Fibroblast of the aortic adventitia (primary cell): ENCODE measurements around the gene POFUT2. TPM values are rescaled to one million over a fixed set of nuclear protein-coding genes. Genes with fewer than 3 reads are reported as not detected.

Experiments
- DNase-seq: peaks from one replicate; pipeline ENCODE4 v3.0.0-alpha.2; 2010; ENCODE audit warnings: low read depth
- H3K4me3 ChIP-seq: 2 replicates; pipeline ENCODE4 v1.5.1; 2011; ENCODE audit warnings: low read depth, mild to moderate bottlenecking, control low read depth, low read length, moderate library complexity
- total RNA-seq: library from RNA; depleted of rRNA; stranded (reverse); fragments of >200 nt; gene quantifications from 2 replicates; pipeline ENCODE4 v1.2.3, GENCODE V29; 2012; ENCODE audit warnings: low replicate concordance
- TF ChIP-seq, protein P1 (sequence below): IDR thresholded peaks from 2 replicates; pipeline ENCODE4 v1.5.1; 2011; ENCODE audit warnings: mild to moderate bottlenecking, low read length, control low read depth, inconsistent platforms; ENCODE audit not compliant: insufficient read depth

Gene POFUT2
- total RNA-seq, 1 donor = 23.8 TPM

- DNase-seq = no peak
- TF ChIP-seq, protein P1, sequence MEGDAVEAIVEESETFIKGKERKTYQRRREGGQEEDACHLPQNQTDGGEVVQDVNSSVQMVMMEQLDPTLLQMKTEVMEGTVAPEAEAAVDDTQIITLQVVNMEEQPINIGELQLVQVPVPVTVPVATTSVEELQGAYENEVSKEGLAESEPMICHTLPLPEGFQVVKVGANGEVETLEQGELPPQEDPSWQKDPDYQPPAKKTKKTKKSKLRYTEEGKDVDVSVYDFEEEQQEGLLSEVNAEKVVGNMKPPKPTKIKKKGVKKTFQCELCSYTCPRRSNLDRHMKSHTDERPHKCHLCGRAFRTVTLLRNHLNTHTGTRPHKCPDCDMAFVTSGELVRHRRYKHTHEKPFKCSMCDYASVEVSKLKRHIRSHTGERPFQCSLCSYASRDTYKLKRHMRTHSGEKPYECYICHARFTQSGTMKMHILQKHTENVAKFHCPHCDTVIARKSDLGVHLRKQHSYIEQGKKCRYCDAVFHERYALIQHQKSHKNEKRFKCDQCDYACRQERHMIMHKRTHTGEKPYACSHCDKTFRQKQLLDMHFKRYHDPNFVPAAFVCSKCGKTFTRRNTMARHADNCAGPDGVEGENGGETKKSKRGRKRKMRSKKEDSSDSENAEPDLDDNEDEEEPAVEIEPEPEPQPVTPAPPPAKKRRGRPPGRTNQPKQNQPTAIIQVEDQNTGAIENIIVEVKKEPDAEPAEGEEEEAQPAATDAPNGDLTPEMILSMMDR = no peak
- no peak overlapping the region for H3K4me3 ChIP-seq
Observed at GRCh38 chr21:45280969-45281368, 6.7 kb downstream of the POFUT2 start.

GRCh38 chr21:45280178-45280821 lies 7.4 kb downstream of the POFUT2 start:
- no peak overlapping the region for H3K4me3 ChIP-seq
- TF ChIP-seq, protein P1 = no peak
- no peak for DNase-seq

GRCh38 chr21:45279446-45280177 lies 8.1 kb downstream of the POFUT2 start:
- H3K4me3 ChIP-seq = no peak overlapping the region
- DNase-seq = no peak
- TF ChIP-seq, protein P1 = no peak

DNA sequence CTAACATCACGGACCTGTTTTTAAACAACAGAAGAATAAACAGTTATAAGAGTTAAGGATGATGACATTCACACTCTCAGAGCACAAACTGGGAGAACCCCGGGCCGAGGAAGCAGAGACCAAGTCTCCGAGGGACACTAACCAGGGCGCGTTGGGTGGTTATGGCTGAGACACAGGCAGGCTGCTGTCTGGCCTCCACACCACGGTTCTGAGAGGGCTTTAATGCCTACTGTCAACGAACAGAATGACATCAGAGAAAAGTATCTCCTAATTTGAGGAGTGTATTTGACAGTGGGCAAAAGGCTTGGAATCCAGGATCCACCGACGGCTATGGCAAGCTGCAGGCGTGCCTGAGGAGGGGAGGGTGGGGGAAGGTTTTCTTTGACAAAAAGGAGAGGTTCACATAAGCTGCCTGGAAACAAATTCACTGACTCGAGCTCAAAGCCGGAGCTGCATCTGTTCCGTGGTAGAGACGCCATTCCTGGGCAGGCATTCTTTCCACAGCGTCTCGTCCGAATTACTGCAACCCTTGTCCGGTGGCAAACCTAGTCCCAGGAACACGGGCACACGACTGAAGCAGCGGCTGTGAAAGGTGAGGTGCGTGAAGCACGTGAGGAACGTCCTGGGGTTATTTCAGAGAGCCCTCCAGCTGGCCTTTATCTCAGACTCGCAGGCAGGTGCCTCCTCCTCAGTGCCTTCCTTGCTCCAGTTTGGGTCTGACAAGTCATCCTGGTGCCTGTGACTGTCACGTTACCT lies 9.4 kb downstream of the POFUT2 start:
- DNase-seq = no peak
- H3K4me3 ChIP-seq = no peak overlapping the region
- TF ChIP-seq, protein P1 = no peak

- DNase-seq = no peak
- TF ChIP-seq, protein P1 = no peak
- no peak overlapping the region for H3K4me3 ChIP-seq
Observed at GRCh38 chr21:45277101-45278045, 10.3 kb downstream of the POFUT2 start.

DNA sequence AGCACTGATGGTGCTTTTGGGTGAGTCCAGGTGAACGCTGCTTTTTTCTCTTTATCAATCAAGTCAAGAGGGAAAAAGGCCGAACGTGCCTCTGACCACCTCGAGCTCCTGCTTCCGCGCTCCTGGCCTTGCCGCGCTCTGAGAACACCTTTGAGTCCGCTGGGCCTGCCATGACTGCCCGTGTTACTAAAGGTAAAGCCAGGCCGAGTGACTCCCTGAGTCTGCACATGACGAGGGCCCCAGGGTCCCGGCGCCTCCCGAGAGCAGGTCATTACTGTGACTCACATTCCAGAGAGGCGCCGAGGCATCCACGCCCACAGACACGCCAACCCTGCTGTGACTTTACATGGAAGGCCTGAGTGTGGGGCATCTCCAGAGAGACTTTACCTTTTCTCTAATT lies 11.1 kb downstream of the POFUT2 start:
- TF ChIP-seq, protein P1 = no peak
- no peak for DNase-seq
- no peak overlapping the region for H3K4me3 ChIP-seq
